Epidermal melanocyte (primary cell): Measurements from ENCODE around the gene IPP.
A peak's percentile ranks its signal among the peaks of the same experiment; 100 is the strongest.
"Not testable (repeated sequence)": the region's sequence is repeated elsewhere in the genome, so short reads cannot be mapped to it uniquely, and the experiment has no call there.

Source experiments
- DNase-seq: peaks from one replicate; pipeline ENCODE4 v3.0.0; 2011; ENCODE audit warnings: low spot score; ENCODE audit not compliant: insufficient read length

The IPP gene

DNA sequence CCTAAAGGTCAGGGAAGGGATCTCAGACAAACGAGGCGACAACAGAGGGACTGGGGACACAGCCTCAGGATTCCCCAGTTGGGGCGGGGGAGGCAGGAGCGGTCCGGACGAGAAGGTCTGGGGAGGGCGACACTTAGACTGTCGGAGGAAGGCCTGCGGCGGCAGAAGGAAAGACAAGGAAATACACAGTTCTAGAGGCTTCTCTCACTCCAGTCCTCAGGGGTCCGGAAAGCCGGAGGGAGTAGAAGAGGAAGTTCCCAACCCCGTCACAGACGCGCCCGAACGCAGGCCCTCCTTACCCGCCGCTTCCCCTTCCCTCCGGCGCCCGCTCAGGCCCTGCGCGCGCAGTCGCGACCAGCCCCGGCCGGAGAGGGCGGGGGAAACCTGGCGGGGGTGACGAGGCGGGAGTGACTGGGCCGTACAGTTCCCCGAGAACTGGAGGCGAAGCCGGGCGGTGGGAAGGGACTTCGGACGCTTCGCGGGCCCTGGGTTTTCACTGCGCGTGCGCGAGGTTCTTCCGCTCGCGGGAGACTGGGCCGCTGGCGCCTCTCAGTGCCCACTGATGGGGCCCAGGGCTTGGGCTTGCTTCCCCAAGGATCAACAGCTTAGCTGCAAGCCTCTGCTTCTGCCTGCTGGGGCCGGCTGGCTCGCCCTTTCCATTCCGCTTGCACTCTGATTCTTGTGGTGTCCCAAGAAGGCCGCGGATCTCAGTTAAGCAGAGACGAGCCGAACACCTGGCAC lies at the start of gene IPP:
IPP (minus strand) TSS at position 356 of the 741 bp plus-strand sequence. CDS start 4,242 bp downstream, outside the sequence.
- peak; percentile 95 for DNase-seq

DNA sequence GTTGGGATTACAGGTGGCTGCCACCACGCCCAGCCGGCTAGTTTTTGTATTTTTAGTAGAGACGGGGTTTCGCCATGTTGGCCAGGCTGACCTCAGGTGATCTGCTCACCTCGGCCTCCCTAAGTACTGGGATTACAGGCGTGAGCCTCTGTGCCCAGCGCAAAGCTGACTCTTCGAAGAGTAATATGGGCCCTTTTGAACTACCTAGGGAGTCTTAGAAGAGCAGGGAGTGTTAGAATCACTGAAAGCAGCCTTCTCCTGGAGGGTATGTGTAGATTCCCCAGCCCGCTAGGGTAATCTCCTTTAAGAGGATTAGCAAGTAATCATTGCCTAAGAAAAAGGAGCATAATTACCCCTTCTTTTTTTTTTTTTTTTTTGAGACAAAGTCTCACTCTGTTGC lies 46.5 kb upstream of the IPP start:
- no peak for DNase-seq

DNA sequence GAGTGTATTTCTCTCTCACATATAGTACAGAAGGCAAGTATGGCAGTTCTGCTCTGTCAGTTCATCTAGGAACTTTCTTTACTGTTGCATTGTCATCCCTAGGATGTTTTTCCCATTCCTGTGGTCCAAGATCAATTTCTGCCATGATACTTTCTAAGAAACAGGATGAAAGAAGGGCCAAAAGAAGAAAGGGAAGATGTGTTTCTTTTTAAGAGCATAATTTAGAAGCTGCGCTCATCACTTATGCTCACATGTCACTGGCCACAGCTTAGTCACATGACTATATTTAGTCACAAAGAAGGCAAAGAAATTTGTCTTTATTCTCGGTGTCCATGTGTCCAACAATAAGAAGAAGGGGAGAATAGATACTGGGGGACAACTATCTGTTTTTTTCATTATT lies 45.9 kb upstream of the IPP start:
- DNase-seq, result no peak

DNA sequence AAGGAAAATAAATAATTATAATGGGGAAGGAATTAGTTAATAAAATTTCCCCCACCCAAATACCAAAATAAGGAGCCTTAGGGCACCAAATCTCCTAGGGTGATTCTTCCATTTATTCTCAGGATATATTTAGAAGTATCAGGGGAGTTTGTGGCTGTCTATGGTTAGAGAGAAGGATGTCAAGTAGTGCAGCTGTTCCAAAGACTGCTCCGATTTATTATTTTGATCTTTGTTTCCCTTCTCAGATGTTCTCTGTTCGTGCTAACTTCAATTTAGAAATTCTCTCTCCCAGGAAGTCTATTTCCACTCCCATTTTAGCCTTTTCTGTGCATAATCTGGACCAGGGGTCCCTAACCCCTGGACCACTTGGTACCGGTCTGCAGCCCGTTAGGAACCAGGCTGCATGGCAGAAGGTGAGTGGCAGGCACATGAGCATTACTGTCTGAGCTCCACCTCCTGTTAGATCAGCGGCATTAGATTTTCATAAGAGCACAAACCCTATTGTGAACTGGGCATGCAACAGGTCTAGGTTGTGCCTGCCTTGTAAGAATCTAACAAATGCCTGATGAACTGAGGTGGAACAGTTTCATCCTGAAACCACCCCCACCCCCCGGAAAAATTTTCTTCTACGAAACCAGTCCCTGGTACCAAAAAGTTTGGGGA lies 43.6 kb upstream of the IPP start:
- no peak for DNase-seq

DNA sequence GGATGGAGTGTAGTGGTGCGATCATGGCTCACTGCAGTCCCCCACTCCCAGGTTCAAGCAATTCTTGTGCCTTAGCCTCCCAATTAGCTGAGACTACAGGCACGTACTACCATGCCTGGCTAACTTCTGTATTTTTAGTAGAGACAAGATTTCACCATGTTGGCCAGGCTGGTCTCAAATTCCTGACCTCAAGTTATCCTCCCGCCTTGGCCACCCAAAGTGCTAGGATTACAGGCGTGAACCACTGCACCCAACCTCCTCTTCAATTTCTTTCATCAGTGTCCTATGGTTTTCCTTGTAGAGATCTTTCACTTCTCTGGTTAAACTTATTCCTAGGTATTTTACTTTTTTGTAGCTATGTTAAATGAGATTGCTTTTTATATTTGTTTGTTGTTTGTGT lies 42.3 kb upstream of the IPP start:
- no peak for DNase-seq

DNA sequence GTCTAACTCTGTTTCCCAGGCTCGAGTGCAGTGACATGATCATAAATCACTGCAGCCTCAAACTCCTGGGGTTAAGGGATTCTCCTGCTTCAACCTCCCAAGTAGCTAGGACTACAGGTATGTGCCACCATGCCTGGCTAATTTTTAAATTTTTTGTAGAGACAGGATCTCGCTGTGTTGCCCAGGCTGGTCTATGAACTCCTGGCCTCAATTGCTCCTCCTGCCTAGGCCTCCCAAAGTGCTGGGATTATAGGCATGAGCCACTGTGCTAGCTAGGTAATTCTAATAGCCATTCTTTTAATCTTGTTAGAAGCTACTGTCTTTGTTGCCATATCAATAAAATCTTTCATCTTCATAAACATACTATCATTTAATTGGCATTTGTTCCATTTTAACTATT lies 39.1 kb upstream of the IPP start:
- no peak for DNase-seq

DNA sequence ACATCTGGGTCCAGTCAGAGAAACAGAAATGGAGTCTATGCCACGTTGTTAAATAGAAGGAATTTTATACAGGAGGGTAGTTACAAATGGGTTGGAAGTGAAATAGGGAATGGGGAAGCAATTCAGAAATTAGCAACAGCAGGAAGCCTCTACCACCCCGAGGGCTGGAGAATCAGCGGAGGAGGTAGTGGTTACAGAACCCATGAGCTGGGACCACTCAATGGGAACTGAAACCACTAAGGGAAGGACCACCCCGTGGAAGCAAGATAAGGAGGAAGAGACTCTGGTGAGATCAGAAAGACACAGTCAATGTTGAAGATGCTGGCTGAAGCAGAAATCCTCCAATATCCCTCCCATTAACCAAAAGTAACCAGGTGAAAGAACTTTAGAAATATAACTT lies 37.5 kb upstream of the IPP start:
- DNase-seq, result no peak

DNA sequence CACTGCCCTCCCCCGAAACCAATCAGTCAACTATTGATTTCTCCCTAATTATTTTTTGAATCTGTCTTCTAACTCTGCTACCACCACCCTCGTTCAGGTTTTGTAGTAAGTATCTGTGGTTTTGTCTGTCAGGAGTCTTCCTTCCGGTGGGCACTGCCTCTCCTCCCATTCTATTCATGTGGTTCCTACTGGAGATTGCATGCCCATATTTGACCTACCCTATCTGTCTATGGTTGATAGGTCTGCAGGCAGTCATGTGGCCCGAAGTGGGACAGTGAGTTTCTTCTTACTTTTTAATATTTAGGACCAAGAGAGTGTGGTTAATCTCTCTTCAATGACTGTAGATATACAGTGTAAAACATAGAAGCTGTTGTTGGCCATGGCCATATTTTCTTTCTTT lies 35.1 kb upstream of the IPP start:
- DNase-seq, result no peak

DNA sequence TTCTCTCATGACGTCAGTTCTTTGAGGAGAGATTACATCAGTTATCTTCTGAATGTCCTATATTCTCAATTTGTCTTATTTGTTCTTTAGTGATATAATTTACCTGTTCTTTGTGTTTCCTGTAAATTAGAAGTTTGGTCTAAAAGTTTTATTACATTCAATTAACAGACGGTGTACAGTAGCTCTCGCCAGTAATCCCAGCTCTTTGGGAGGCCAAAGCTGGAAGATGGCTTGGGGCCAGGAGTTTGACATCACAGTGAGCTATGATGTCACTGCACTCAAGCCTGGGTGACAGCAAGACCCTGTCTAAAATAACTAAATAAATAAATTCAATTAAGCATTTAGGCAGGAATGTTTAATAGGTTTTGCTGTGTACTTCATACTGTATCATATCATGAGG lies 25.3 kb upstream of the IPP start:
- no peak for DNase-seq

DNA sequence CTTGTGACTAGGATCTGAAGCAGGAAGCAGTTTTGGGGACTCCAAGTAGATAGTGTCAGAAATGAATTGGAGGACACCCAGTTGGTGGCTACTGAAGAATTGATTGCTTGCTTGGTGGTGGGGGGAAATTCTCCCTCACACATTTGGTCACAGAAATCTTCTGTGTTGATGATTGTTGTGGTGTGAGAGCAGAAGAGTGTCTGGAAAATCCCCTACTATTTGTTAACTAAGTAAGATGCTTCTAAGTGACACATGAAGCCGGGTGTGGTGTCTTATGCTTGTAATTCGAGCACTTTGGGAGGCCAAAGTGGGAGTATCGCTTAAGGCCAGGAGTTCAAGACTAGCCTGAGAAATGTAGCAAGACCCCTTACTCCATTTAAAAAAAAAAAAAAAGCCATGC lies 22.5 kb upstream of the IPP start:
- no peak for DNase-seq

DNA sequence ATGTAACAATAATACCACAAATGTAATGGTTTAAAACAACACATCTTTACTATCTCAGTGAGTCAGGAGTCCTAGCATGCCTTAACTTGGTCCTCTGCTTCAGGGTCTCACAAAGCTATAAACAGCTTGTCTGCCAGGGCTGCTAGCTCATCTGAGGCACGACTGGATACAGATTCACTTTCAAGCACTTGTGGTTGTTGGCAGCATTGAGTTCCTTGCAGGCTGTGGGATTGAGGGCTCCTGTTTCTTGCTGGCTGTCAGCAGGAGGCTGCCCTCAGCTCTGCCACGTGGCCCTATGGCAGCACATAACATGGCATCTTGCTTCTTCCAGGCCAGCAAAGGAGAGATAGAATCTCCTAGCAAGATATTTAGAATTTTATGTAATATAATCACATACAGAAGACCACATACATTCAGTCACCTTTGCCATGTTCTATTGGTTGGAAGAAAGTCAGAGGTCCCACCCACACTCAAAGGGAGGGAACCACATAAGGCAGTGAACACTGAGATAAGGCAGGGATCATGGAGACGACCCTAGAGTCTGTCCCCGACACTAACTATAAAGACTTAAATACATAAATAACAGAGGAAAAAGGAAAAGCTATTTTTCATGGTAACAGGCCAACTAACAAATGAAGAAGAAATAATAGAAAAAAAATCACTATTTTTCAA lies 18.9 kb upstream of the IPP start:
- DNase-seq, result no peak

DNA sequence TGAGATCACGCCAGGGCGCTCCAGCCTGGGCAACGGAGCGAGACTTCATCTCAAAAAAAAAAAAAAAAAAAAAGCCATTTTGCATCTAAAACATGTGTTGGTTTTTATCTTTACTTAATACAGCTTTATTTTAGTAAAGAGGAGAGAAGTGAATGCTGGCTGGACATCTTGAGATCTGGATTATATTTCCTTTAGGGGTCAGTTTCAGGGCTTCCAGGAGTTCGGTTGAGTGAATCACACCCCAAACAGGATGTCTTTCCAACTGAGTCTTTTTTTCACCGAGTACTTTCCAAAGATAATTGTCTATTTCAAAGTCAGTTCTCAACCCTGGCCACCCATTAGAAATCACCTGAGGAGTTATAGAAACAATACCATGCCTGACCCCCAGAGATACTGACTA lies 16.6 kb upstream of the IPP start:
- no peak for DNase-seq

DNA sequence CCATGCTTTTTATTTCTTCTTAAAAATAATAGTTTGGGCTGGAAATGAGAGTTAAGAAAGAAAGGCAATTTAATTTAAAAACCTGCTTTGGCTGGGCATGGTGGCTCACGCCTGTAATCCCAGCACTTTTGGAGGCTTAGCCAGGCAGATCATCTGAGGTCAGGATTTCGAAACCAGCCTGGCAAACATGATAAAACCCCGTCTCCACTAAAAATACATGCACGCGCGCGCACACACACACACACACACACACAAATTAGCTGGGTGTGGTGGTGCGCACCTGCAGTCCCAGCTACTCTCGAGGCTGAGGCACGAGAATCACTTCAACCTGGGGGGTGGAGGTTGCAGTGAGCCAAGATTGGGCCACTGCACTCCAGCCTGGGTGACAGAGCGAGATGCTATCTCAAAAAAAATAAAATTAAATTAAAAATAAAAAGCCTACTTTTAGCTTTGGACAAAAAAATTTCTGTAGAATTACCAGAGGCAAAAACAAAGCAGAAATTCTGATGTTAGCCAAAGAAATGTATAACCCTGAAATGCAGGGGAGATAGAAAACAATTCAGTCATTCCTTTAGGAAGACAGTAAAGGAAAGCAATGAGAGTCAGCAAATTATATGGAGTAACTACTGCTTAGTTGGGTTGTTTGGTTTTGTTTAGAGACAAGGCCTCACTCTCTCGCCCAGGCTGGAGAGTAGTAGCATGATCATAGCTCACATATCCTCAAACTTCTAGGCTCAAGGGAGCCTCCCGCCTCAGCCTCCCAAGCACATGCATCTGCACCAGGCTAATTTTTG lies 15.7 kb upstream of the IPP start:
- DNase-seq, result no peak

DNA sequence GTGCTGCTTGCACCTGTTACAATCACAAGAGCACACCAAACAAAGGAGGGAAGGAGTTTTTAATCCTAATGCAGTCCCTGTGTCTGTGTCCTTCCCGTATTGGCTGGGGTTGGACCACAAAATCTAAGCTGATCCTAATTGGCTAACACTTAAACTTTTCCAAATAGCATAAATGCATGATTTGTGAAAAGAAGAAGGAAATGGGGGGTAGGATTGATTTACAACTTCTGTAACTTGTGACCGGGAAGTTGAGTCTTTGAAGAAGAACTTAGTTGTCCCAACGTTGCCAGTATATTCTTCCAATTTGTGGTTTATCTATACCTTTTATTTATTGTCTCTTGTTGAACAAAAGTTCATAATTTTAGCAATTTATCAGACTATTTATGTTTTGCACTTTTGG lies 11.8 kb upstream of the IPP start:
- DNase-seq, result no peak

DNA sequence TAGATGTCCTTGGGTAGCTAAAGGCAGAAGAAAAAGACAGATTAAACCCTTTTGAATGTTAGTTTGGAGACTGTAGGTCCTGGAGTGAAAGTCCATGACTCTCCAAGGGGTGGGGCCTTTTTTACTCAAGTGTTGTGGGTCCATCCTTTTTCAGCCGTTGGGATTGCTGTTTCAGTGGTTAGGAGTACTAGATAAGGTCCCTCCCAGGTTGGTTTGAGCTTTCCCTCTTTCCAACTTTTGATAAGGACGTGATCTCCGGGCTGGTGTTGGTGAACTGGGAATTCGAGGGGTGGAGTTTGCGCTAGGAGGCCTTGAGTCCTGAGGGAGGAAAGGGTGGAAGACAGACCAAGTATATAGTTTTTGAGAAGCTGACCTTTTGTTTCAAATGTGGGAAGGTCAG lies 5.2 kb upstream of the IPP start:
- DNase-seq, result no peak

DNA sequence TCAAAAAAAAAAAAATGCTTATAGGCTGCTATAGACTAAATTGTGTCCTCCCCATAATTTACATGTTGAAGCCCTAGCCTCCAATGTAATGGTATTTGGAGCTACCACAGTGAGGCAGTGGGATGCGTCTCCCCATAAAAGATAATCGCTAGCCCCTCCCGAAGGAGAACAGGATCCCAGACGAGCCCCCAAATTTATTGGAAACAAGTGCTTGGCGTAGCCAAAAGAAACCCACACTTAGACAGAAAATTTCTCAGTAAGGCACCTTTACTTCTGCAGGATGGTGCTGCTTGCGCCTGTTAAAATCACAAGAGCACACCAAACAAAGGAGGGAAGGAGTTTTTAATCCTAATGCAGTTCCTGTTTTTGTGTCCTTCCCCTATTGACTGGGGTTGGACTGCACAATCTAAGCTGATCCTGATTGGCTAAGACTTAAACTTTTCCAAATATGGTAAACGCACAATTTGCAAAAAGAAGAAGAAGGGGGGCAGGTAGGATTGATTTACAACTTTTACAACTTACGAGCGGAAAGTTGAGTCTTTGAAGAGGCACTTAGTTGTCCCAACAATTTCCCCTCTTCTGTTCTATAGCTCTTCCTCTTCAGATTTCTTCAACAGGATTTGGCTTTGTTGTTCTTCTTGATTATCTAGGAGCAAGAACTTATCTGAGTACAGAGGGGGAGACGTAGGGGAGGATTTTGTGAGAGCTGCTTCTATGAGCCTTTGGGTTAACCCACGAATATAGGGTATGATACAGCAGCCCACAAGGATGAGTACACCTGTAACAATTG lies 3.0 kb upstream of the IPP start:
- no peak for DNase-seq

DNA sequence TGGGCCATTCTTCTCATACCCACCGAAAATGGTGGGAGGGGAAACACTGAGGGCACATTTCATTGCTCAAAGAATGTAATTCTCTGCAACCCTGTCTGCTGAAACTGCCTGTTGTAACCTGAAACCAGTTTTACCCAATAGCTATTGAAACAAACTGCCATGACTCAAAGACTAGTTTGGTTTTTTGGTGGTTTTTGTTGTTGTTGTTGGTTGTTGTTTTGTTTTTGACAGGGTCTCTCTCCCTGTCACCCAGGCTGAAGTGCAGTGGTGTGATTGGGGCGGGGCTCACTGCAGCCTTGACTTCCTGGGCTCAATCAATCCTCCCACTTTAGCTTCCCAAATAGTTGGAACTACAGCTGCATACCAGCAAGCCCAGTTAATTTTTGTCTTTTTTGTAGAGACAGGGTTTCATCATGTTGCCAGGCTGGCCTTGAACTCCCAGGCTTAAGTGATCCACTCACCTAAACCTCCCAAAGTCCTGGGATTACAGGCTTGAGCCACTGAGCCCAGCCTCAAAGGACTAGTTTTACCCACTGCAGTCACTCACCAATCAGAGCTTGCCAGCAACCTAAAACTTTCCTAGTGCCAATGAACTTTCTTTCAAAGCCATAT lies 2.1 kb upstream of the IPP start:
- no peak for DNase-seq

DNA sequence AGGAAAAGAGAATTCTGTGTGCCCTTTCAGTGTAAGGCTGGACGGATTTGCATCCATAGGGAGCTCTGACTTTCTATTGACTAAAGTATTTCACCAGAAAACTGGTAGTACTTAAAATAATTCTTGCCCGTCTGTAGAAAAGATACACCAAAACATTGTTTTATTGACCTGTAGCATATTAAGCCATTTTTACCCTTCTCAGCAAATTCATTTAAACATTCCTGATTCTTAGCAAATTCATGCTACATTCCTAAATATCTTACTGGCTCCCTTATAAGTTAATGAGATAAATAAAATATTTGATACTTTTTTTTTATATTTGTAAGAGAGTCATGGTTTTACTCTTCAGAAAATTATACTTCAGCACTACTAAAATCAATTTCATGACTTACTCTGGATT lies 1.6 kb upstream of the IPP start:
- no peak for DNase-seq

DNA sequence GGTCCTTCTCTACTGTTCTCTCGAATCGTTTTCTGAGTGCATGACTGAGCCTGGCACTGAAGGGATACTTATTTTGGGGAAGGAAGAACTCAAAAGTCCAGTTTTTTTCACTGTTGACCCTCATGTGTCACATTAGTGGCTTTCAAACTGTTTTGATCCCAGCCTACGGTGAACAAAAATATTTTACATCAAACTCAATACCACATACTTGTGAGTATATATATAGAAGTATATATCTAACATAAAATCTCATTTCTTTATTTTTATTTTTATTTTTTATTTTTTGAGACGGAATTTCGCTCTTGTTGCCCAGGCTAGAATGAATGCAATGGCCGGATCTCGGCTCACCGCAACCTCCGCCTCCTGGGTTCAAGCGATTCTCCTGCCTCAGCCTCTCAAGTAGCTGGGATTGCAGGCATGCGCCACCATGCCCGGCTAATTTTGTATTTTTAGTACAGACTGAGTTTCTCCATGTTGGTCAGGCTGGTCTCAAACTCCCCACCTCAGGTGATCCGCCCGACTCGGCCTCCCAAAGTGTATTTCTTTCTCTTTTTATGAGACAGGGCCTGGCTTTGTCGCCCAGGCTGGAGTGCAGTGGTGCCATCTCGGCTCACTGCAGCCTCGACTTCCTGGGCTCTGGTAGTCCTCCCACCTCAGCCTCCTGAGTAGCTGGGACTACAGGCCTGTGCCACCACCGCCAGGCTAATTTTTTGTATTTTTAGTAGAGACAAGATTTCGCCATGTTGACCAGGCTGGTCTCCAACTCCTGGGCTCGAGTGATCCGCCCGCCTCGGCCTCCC lies 786 bp upstream of the IPP start:
- not testable (repeated sequence) for DNase-seq

DNA sequence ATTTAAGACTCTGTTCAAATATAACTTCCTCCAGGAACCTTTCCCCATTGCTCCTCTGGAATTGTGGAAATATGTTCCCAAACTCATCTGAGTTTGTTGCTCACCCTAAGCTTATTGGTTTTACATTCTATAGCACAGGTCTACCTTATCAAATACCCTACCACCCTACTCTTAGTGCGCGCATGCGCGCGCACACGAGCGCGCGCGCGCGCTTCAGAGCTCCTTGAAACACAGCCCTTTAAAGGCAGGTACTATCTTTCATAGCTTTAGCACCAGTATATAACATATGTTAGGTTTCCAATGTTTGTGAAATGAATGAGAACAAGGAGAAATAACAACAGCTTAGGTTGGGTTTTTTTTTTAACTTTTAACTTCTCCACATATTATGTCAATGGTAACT lies 3.5 kb downstream of the IPP start:
- DNase-seq, result no peak
